ENCODE data around the gene ULK4. TPM values are rescaled to one million over a fixed set of nuclear protein-coding genes. Genes with fewer than 3 reads are reported as not detected.

ULK4 gene
- total and polyA plus RNA-seq, 2 donors (not counting 1 experiment from before 2014, with no cell fraction given), result 9.1 to 9.7 TPM

DNA sequence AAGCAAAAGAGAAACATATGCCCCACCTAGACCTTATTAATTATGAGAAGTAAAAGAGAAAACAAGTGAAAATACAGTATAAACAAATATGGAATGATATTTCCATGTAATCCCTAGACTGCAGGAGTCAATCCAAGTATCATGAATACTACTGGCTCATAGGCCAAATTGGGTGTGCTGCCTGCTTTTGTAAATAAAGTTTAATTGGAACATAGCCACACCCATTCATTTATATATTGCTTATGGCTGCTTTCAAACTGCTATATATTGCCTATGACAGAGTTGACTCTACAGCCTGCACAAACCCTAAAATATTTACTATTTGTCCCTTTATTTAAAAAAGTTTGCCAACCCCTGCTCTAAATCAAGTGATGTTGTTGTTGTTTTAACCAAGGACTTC lies 5.3 kb downstream of the ULK4 start:
- H3K27ac ChIP-seq (ENCODE audit: insufficient read depth, low read length), result no peak overlapping the region
- H2AFZ ChIP-seq (ENCODE audit: low read length), result no peak overlapping the region
- peaks cover 5% of the 10 kb centered on the region for H3K79me2 ChIP-seq (ENCODE audit: control insufficient read depth, insufficient read depth, low read length)
- no peak overlapping the region for H3K4me2 ChIP-seq (ENCODE audit: extremely low read depth, insufficient read depth, low read length)
- no peaks in the 10 kb centered on the region for H4K20me1 ChIP-seq (ENCODE audit: control insufficient read depth, extremely low read depth, insufficient read depth, low read length)
- H3K9ac ChIP-seq (ENCODE audit: insufficient read depth, low read length), result no peak overlapping the region
- no peaks in the 10 kb centered on the region for H3K9me3 ChIP-seq (ENCODE audit: control insufficient read depth, insufficient read depth, low read depth, low read length)
- H3K27me3 ChIP-seq (ENCODE audit: control insufficient read depth, insufficient read depth, low read length), result no peaks in the 10 kb centered on the region
- H3K36me3 ChIP-seq (ENCODE audit: control insufficient read depth, insufficient read depth, low read length), result no peaks in the 10 kb centered on the region
- DNase-seq (ENCODE audit: low read depth in 2 of 2), result no peak
- no peak for TF ChIP-seq EZH2 (IDR thresholded peaks at IDR 0.05; ENCODE audit: low read length, missing control alignments)
- TF ChIP-seq, protein P1, sequence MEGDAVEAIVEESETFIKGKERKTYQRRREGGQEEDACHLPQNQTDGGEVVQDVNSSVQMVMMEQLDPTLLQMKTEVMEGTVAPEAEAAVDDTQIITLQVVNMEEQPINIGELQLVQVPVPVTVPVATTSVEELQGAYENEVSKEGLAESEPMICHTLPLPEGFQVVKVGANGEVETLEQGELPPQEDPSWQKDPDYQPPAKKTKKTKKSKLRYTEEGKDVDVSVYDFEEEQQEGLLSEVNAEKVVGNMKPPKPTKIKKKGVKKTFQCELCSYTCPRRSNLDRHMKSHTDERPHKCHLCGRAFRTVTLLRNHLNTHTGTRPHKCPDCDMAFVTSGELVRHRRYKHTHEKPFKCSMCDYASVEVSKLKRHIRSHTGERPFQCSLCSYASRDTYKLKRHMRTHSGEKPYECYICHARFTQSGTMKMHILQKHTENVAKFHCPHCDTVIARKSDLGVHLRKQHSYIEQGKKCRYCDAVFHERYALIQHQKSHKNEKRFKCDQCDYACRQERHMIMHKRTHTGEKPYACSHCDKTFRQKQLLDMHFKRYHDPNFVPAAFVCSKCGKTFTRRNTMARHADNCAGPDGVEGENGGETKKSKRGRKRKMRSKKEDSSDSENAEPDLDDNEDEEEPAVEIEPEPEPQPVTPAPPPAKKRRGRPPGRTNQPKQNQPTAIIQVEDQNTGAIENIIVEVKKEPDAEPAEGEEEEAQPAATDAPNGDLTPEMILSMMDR (conservative IDR thresholded peaks at IDR 0.05 in 1 of 2, IDR thresholded peaks at IDR 0.05 in 1 of 2; ENCODE audit: low read depth in 1 of 2, low read length in 2 of 2), result no peak
- H3K4me3 ChIP-seq (replicated peaks in 1 of 4; ENCODE audit: control extremely low read depth in 1 of 4, insufficient read depth in 1 of 4, low read depth in 3 of 4, low read length in 4 of 4), result no peak overlapping the region
- peaks cover 2% of the 10 kb centered on the region for H3K4me1 ChIP-seq (ENCODE audit: control insufficient read depth, extremely low read depth, insufficient read depth, low read length)

DNA sequence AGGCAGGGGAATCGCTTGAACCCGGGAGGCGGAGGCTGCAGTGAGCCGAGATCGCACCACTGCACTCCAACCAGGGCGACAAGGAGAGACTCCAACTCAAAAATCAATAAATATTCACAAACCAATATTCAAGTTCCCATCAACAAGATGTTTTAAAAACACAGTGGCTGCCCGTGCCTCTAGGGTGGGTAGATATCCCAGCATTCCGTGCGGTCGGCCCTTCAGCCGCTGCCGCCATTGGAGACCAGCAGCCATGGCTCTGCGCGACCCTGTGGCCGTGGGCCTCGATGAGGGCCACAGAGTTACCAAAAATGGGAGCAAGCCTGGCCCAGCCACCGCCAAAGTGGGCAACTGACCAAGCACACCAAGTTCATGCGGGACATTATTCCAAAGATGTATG lies 6.7 kb downstream of the ULK4 start:
- H3K27me3 ChIP-seq (ENCODE audit: control insufficient read depth, insufficient read depth, low read length), result no peaks in the 10 kb centered on the region
- no peaks in the 10 kb centered on the region for H3K9me3 ChIP-seq (ENCODE audit: control insufficient read depth, insufficient read depth, low read depth, low read length)
- H3K4me3 ChIP-seq (replicated peaks in 1 of 4; ENCODE audit: control extremely low read depth in 1 of 4, insufficient read depth in 1 of 4, low read depth in 3 of 4, low read length in 4 of 4), result no peak overlapping the region
- H3K4me1 ChIP-seq (ENCODE audit: control insufficient read depth, extremely low read depth, insufficient read depth, low read length), result no peaks in the 10 kb centered on the region
- DNase-seq (ENCODE audit: low read depth in 2 of 2), result no peak
- TF ChIP-seq, protein P1 (conservative IDR thresholded peaks at IDR 0.05 in 1 of 2, IDR thresholded peaks at IDR 0.05 in 1 of 2; ENCODE audit: low read depth in 1 of 2, low read length in 2 of 2), result no peak
- no peak for TF ChIP-seq EZH2 (IDR thresholded peaks at IDR 0.05; ENCODE audit: low read length, missing control alignments)
- H4K20me1 ChIP-seq (ENCODE audit: control insufficient read depth, extremely low read depth, insufficient read depth, low read length), result no peaks in the 10 kb centered on the region
- H3K79me2 ChIP-seq (ENCODE audit: control insufficient read depth, insufficient read depth, low read length), result no peaks in the 10 kb centered on the region
- H2AFZ ChIP-seq (ENCODE audit: low read length), result no peak overlapping the region
- H3K4me2 ChIP-seq (ENCODE audit: extremely low read depth, insufficient read depth, low read length), result no peak overlapping the region
- no peak overlapping the region for H3K27ac ChIP-seq (ENCODE audit: insufficient read depth, low read length)
- no peaks in the 10 kb centered on the region for H3K36me3 ChIP-seq (ENCODE audit: control insufficient read depth, insufficient read depth, low read length)
- no peak overlapping the region for H3K9ac ChIP-seq (ENCODE audit: insufficient read depth, low read length)

DNA sequence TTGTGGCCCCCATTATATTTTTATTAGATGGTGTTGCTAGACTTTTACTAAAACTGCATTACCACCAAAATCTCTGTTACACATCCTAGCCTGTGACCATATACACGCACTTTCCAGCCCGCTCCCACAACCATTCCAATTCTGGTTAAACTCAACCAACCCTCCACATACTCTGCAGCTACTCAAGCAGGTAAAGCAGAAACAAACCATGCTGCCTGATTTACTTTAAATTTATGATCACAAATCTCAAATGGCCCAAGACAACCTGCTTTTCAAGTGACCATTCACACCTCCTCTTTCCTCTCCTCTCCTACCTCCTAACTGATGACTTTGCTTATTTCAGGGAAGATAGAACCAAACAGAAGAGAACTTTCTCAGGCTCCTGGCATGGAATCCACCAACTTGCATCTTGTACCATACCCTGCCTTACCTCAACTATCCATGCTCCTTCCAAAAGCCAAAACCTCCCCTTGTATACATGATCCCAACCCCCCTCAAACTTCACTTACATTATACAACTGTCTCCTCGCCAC lies 18.5 kb downstream of the ULK4 start:
- no peaks in the 10 kb centered on the region for H4K20me1 ChIP-seq (ENCODE audit: control insufficient read depth, extremely low read depth, insufficient read depth, low read length)
- no peaks in the 10 kb centered on the region for H3K4me1 ChIP-seq (ENCODE audit: control insufficient read depth, extremely low read depth, insufficient read depth, low read length)
- no peaks in the 10 kb centered on the region for H3K9me3 ChIP-seq (ENCODE audit: control insufficient read depth, insufficient read depth, low read depth, low read length)
- DNase-seq (ENCODE audit: low read depth in 2 of 2), result no peak
- no peaks in the 10 kb centered on the region for H3K36me3 ChIP-seq (ENCODE audit: control insufficient read depth, insufficient read depth, low read length)
- H3K79me2 ChIP-seq (ENCODE audit: control insufficient read depth, insufficient read depth, low read length), result no peaks in the 10 kb centered on the region
- H3K4me2 ChIP-seq (ENCODE audit: extremely low read depth, insufficient read depth, low read length), result no peak overlapping the region
- no peak overlapping the region for H3K9ac ChIP-seq (ENCODE audit: insufficient read depth, low read length)
- no peaks in the 10 kb centered on the region for H3K27me3 ChIP-seq (ENCODE audit: control insufficient read depth, insufficient read depth, low read length)
- no peak for TF ChIP-seq EZH2 (IDR thresholded peaks at IDR 0.05; ENCODE audit: low read length, missing control alignments)
- TF ChIP-seq, protein P1 (conservative IDR thresholded peaks at IDR 0.05 in 1 of 2, IDR thresholded peaks at IDR 0.05 in 1 of 2; ENCODE audit: low read depth in 1 of 2, low read length in 2 of 2), result no peak
- H3K27ac ChIP-seq (ENCODE audit: insufficient read depth, low read length), result no peak overlapping the region
- H3K4me3 ChIP-seq (replicated peaks in 1 of 4; ENCODE audit: control extremely low read depth in 1 of 4, insufficient read depth in 1 of 4, low read depth in 3 of 4, low read length in 4 of 4), result no peak overlapping the region
- no peak overlapping the region for H2AFZ ChIP-seq (ENCODE audit: low read length)
